NCI-H526 treated with DMSO at 0.1 percent for 48 hours (cell line): ENCODE results near the gene IGFL4.

Experiments
- DNase-seq: peaks from one replicate; lab custom pipeline; 2025; lab: John Stamatoyannopoulos, UW

Gene IGFL4

DNA sequence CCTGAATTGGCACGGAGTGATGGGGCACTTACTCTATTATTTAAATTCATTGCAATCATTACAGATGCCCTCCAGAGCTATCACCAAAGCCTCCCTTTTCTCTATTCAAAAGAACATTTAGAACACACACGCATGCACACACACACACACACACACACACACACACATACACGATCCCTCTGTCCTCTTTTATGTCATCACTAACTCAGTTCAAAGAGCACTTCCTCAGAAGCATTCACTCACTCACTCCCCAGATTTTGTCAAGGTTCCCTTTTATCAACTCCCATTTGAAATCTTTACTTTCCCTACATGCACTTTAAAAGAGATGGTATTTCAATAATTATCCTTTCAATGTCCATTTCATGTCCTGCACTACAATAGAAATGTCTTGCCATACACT, 22.4 kb upstream of the IGFL4 start:
- no peak for DNase-seq

DNA sequence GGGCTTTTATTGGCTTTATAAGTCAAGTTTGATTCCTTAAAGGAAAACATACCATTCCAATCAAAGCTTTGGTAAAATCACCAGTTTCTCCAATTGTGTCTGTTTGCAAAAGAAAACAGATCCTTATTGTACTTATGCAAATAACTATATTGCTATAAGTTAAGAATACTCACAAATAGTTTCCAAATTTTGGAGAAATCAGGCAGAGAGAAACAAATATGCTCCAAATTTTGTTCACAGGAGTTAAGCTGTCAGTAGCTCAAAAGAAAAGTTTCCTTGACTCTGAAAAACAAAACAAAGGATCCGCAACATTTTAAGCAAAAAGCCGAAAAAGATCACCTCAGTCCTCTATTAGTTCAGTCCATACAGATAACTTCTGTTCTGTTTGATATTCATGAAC, 19.2 kb upstream of the IGFL4 start:
- no peak for DNase-seq

DNA sequence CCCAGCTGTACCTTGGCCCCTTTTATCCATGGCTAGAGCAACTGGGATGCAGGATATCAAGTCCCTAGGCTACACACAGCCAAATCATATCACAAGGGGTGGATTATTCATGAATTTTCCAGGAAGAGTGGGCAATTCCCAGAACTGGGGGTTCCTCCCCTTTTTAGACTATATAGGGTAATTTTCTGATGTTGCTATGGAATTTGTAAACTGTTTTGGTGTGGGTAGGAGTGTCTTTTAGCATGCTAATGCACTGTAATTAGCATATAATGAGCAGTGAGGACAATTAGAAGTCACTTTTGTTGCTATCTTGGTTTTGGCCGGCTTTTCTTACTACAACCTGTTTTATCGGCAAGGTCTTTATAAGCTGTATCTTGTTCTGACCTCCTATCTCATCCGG, 18.0 kb upstream of the IGFL4 start:
- DNase-seq, result no peak

DNA sequence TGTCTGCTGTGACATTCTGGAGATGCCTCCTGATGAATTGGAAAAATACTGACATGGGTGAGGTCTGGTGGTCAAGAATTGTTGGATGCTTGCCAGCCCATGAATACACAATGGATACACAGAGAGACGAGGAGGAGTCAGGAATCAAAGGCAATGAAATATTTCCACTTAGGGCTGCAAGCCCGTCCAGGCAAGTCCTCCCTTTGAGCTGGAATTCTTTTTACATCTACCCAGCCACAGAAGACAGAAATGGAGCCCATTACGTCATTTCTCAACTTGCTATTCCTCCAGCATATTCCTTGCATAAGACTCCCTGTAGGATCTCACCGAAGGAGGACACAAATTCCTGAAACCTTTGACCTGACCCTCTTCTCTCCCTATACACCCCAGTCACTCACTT, 15.7 kb upstream of the IGFL4 start:
- no peak for DNase-seq

DNA sequence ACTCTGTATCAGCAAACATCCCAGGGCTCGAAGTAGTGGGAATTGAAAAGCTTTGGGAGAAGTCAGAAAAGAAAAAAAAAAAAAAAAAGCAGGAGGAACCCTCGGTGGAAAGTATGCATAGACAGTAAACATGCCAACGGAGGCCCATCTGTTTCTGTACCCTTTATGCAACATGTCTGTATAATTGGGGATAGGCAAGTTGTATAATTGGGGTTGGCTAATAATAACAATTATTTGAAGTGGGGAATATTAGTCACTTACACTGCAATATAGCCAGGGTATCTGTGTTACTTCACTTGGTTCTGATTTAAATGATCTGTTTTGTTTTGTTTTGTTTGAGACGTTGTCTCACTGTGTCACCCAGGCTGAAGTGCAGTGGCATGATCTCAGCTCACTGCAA, 12.1 kb upstream of the IGFL4 start:
- no peak for DNase-seq

DNA sequence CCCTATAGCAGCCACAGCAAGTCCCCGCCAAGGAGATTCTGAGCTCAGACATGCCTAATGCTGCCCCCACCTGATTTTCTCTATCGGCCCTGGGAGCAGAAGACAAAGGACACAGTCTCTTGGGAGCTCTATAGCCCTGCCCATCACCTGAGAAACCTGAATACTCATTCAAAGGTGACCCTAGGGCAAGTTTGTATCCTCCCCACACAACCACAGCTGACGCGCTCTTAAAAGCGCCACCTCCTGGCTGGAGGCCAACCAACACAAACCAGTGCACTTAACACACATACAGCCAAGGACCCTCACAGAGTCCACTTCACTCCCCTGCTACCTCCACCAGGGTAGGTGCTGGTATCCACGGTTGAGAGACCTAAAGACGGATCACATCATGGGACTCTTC, 8.8 kb upstream of the IGFL4 start:
- DNase-seq, result peak; percentile 16

DNA sequence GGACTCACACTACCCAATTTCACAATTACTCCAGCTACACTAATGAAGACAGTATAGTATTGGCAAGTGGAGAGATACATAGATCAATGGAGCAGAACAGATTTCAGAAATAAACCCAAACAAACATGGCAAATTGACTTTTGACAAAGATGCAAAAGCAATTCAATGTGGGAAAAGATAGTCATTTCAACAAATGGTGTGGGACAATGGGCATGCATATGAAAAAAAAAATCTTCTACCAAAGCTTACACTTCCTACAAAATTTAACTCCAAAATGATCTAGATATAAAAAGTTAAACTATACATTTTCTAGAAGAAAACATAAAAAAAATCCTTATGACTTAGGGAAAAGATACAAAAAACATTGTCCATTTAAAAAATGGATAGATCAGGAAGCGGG, 2.7 kb upstream of the IGFL4 start:
- DNase-seq, result no peak

DNA sequence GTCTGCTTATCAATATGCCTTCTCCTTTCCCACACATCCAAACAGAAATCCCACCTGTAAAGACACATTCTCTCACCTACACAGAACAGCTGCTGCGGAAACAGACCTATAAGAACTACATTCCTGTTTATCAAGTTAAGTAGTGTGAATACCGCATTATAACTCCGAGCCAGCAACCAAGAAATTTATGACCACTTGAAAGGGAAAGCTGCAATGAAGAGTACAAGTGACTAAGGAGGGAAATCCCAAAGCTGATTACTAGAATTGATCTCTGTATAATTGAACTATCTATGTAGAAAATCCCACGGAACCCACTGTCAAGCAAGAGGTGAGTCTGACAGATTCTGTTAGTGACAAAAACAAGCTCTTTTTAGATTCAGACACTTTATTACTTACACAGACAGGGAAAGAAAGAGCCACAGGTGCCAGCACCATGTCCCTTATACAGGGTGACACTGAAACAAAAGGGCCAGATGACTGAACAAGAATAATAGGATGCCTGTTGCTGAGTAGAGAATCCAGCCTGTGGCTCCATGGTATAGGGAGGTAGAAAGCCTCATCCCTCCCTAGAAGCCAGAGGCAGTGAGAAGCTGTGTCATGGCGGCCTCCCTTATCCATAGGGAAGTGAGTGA, 1.6 kb upstream of the IGFL4 start:
- peak; percentile 20 for DNase-seq

DNA sequence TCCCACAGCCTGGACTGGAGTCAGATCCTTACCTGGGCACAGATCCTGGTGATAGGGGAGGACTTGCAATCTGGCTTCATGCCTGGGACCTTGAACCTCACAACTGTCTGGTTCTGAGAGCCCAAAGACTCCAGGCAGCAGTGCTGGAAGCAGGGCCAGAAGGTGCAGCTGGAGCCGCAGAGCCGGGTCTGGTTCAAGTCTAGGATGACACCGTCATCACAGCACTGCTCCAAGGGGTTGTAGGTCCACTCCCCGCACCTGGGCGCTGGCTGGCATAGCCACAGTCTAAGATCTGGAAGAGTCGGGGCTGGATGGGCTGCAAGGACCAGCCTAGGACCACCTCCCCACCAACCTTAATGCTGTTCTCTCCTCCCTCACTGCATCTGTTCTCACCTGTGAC, 677 bp downstream of the IGFL4 start:
- DNase-seq, result no peak

DNA sequence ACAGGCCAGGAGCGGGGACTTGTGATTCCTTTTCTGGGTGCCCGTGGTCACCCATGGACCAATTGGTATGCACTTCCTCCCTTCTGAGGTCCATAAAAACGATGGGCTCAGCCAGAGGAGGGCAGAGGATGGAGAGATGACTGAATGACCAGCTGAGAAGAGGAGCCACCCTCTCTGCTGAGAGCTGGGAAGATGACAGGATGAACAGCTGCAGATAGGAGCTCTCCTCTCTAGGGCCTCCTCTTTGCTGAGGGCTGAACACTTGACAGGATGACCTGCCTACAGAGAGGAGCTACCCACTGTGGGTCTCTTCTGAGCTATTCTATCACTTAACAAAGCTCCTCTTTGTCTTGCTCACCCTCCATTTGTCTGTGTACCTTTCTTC, 4.1 kb downstream of the IGFL4 start:
- no peak for DNase-seq

DNA sequence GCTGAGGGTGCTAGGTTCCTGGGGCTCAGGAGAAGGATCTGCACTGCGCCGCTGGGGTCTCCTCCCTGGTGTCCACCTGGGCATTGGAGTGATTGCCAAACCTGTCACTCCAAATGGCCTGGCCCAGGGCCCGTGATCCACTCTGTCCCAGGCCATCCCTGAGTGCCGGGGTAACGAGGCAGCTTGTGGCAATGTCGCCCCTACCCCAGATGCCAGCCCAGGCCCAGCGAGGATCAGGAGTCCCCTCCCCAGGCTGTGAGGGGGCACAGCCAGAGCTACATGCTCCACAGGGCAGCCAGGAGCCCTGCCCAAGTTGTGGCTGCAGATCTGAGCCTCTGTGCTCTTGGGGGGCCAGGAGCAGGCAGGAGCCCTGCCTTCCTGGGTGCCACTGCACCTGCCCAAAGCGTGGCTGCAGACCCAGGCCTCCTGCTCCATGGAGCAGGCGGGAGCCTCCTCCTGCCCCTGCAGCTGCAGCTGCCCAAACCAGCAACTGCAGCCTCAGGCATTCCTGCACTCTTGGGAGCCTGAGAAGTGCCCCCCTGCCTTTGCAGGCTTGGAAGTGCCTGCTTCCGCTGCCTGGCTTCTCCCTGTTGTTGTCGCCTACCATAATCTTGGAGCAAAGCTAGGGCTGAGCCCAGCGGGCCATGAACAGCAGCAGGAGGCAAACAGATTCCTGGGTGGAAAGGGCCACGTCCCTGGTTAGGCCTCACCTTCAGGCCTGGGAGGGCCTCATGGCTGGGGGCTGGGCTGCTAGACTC, 4.6 kb downstream of the IGFL4 start:
- DNase-seq, result no peak

DNA sequence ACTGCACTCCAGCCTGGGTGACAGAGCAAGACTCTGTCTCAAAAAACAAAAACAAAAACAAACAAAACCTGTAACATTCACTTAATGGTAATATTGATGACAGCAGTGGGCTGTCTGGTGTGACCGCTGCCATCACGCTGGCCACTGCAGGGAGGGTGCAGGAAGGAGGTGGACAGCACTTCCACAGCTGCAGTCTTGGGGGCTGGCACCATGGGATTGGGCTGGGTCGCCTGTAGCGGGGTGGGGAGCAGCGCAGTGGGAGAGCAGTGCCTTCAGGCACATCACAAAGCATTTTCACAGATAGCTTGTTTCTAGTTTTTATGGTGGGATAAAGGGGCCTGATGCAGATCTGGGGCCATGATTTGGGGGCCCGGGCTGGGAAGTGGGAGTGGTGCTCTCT, 5.3 kb downstream of the IGFL4 start:
- DNase-seq, result no peak

DNA sequence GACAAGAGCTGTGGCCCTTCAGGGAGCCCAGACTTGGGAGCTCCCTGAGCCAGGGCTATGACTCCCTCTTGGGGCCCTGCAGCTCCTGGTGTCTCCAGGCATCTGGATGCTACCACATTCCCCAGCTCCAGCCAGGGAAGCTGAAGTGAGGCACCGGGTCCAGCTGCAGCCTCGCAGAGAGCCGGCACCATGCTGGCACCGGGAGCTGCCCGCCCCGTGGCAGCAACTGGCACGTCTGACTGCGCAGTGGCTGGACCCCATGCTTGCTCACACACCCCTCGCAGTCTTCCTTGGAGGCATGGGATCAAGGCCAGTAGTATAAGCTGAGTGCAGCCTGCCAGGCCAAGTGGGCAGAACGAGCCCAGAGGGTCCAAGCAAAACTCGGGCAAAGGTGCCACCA, 7.4 kb downstream of the IGFL4 start:
- DNase-seq, result no peak

DNA sequence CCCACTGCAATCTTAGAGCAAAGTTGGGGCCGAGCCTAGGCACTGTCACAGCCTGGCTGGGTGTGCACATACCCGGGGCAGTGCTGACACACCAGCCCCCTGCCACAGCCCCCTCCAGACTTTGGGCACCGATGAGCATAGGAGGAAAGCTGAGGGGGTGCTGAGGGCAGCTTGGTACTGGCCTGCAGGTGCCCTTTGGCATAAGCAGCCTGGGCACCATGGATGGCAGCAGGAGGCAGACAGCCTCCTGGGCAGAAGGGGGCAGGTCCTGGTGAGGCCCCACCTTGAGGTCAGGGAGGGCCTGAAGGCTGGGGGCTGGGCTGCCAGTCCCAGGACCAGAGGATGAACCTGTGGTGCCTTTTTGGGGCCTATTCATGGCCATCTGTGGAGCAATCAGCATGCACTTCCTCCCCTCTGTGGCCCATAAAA, 8.2 kb downstream of the IGFL4 start:
- DNase-seq, result no peak

DNA sequence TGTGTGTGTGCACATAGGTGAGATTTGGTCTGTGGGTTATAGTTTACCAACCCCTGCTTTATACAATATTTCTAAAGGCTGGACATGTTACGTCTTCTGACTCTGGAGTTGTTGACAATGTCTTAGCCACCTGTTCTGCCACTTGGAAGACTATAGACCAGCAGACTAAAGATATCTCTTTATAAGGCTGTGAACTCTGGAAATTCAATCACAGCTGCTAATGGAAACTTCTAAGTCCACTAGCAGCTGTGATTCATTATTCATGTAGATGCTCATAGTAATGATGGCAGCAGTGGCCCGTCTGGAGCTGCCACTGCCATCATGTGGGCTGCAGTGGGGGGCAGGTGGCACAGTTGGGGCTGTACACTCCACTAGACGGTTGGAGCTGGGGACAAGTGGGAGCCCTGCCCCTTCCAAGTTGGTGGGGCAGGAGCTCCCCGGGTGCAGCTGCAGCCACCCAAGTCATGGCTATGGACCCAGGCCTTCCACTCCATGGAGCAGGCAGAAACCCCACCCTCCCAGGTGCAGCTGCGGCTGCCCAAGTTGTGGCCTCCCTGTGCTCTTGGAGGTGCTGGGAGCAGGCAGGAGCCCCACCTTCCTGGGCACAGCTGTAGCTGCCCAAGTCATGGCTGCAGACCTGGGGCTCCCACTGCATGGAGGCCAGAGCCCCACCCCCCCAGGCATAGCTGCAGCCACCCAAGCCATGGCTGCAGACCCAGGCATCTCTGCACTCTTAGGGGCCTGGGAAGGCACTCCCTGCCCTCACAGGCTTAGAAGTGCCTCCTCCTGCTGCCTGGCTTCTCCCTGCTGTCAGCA, 8.8 kb downstream of the IGFL4 start:
- no peak for DNase-seq

DNA sequence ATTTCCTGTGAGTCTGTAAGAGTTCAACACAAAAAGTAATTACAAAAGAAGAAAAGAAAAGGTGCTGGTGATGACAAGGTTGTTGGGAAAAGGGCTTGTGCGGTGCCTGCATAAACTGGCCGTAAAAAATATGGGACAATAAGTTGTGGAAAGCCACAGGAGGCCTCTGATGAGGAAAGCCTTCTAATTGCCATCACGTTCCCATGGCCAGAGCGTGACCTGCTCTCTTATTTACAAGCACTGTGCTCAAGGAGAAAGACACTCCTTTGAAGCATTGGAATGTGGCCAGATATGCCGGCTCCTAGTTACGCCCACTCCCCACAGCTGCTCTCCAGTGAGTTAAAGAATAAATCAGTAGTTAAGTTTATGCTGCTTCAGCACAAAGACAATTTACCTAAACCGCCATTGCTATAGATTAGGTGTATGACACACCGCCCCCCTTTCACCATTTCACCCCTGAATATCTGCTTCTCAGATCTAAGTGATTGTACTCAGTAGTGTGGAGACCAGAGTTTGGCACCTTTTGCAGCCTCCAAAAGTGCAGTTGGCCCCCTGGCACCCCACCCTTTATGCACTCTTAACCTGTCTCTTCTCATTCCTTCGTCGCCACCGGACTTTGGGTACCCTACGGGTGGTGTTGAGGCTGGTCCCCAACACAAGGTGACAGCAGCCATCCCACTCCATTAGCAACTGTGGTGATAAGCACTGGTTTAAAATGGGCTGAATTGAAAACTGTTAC, 9.8 kb downstream of the IGFL4 start:
- DNase-seq, result no peak

DNA sequence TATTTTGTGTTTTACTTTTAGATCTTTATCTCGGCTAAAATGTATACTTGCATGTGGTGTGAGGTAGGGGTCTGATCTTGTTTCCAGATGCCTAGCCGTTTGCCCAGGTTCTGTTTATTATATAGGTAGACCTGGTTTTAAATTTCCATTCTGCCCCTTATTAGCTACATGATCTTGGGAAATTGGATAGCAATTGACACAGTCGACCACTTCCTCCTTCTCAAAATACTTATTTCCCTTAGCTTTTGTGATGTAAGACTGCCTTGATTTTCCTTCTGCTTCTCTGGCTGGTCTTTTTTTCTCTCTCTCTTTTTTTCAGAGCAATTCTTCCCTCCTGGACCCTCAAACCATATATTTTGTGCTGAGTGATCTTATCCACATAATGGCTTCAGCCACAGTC, 15.0 kb downstream of the IGFL4 start:
- DNase-seq, result no peak

DNA sequence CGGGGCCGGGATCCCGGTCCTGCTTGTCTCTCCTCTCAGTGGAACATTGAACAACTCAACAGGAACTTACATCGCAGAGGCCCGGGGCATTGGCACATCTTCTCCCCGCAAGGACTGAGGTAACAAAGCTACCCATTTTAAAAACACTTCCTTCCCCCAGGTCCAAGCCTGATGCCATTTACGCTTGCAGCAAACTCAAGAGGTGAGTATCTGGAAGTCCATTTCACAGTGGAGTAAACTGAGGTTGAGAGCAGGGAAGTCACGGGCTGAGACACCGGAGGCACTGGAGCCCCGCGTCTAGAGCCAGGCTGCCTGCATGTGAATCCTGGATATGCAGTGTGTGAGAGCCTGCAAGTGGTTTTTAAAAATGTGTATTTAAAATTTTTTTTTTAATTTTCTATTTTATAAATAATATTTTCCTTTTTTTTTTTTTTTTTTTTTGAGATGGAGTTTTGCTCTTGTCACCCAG, 17.5 kb downstream of the IGFL4 start:
- DNase-seq, result no peak

DNA sequence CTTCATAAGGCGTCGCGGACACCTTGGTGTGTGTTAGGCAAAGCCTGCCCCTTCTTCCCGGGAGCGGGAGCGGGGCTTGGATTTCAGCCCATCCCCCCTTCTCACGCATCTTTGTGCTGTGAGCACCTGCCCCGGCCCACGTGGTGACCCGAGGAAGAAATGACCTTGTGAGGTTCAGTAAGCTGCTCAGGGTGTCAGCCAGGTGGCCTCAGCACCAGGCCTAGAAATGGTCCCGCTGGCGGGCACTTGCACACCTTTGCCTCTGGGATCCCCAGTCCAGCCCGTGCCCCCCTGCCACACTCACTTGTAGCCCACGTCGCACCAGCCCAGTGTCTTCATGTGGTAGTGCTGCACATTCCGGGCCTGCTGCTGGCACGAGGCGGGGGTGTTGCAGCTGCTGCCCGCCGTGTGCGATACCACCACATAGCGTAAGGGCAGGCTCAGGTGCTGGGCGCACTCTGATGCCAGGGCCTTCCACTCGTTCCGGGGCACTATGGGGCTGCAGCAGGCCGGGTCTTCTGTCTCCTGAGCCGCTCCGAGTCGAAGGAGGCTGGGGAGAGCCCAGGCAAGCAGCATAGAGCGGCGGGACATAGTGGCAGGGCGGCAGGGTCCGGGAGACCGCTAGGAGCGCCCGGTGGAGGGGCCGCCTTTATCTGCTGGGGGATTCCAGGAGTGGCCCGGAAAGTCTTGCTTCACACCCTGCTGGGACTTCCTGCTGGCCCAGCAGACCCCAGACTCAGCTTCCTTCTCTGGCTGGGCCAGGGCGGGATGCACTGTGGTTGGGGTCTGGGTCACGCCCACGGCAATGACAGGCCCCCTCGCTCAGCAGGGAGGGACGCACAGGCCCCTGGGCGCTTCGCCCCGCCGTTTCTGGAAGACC, 18.1 kb downstream of the IGFL4 start, which contains the start of gene PGLYRP1:
Gene PGLYRP1, minus strand, starts transcription at position 623 of the 880 bp plus-strand sequence. Its CDS starts 32 bp downstream, at position 591.
- DNase-seq, result no peak

DNA sequence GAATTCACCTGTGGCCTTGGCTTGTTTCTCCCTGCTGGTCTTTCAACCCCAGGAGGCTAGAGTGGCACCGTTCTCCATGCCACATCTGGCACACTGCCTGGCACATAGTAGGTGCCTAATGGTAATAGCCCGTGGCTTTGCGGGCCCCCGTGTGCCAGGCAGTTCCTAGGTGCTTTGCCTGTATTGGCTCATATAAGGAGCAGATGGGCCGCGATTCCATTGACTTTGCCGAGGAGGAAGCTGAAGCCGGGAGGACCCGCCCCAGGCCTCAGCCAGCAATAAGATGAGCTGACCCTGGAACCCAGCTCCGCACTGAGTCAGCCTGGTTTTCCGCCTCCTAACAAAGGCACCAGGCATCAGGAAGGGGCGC, 18.8 kb downstream of the IGFL4 start:
- DNase-seq, result no peak

DNA sequence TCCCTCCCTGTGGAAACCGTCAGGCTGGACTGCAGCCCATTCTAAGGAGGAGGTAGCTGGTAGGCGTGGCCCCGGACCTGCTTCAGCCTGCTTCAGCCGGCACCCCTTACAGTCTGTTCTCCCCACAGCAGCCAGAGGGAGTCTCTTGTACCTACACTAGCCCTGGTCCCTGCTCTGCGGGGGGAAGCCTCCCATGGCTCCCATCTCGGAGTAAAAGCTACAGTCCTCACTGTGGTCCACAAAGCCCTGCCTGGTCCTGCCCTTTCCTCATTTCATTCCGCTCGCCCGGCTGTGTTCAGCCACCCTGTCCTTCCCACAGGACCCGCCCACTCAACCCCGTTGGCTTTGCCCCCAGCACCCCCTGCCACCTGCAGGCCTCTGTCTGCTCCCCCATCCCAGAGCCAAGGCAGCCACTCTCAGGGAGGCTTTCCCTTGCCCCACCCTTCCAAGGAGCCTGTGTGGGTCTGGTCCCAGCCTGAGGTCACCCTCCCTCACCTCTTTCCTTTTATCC, 19.2 kb downstream of the IGFL4 start:
- DNase-seq, result no peak
